ENCODE data around the gene SLC26A8. TPM values are rescaled to one million over a fixed set of nuclear protein-coding genes. Genes with fewer than 3 reads are reported as not detected.

The SLC26A8 gene
- total and polyA plus RNA-seq, 3 experiments from 2014 or later = not detected

- Mint-ChIP-seq H3K27ac (no peak overlapping the region), H3K4me1 (no peaks in the 10 kb centered on the region), H3K36me3 (no peaks in the 10 kb centered on the region), H3K4me3 (no peak overlapping the region), H3K9me3 (no peaks in the 10 kb centered on the region), H3K27me3 (peaks cover 0 to 3% of the 10 kb centered on the region in 2 donors)
- Histone ChIP-seq H3K27me3 (ENCODE audit: insufficient read depth, low read length, poor library complexity, severe bottlenecking) (no peaks in the 10 kb centered on the region), H3K36me3 (ENCODE audit: insufficient read depth, low read length) (no peaks in the 10 kb centered on the region), H3K27ac (ENCODE audit: low read depth, low read length) (no peak overlapping the region), H3K4me3 (ENCODE audit: low read length) (no peak overlapping the region), H3K9me3 (ENCODE audit: low read length) (no peaks in the 10 kb centered on the region), H3K4me1 (ENCODE audit: insufficient read depth, low read length) (no peaks in the 10 kb centered on the region)
- no peak for DNase-seq
- POLR2A ChIA-PET = no interaction called here
- CTCF ChIA-PET = no interaction called here
Measured at GRCh38 chr6:35969646-35970045, 54.8 kb downstream of the SLC26A8 start.

- H3K4me1 Mint-ChIP-seq = no peaks in the 10 kb centered on the region
- H3K36me3 Mint-ChIP-seq = no peaks in the 10 kb centered on the region
- no peak overlapping the region for H3K4me3 Mint-ChIP-seq
- no peaks in the 10 kb centered on the region for H3K9me3 Mint-ChIP-seq
- no peaks in the 10 kb centered on the region for H3K9me3 ChIP-seq (ENCODE audit: low read length)
- peaks cover 0 to 3% of the 10 kb centered on the region in 2 donors for H3K27me3 Mint-ChIP-seq
- no peak overlapping the region for H3K4me3 ChIP-seq (ENCODE audit: low read length)
- POLR2A ChIA-PET = no interaction called here
- no peaks in the 10 kb centered on the region for H3K27me3 ChIP-seq (ENCODE audit: insufficient read depth, low read length, poor library complexity, severe bottlenecking)
- DNase-seq = no peak
- no peaks in the 10 kb centered on the region for H3K36me3 ChIP-seq (ENCODE audit: insufficient read depth, low read length)
- CTCF ChIA-PET = no interaction called here
- peak overlapping the region in 1 of 8 donors; percentile 83 for H3K27ac Mint-ChIP-seq
- H3K4me1 ChIP-seq (ENCODE audit: insufficient read depth, low read length) = no peaks in the 10 kb centered on the region
- H3K27ac ChIP-seq (ENCODE audit: low read depth, low read length) = no peak overlapping the region
Measured at GRCh38 chr6:35968821-35969220, 55.6 kb downstream of the SLC26A8 start.

GRCh38 chr6:35967076-35967774, 57.2 kb downstream of the SLC26A8 start:
- ChIA-PET CTCF (no interaction called here), POLR2A (no interaction called here)
- Mint-ChIP-seq H3K4me3 (no peak overlapping the region), H3K9me3 (no peaks in the 10 kb centered on the region), H3K27ac (peak overlapping the region in 1 of 8 donors; percentile 24), H3K36me3 (no peaks in the 10 kb centered on the region), H3K4me1 (no peaks in the 10 kb centered on the region), H3K27me3 (peaks cover 0 to 11% of the 10 kb centered on the region in 2 donors)
- no peak for DNase-seq
- Histone ChIP-seq H3K4me1 (ENCODE audit: insufficient read depth, low read length) (no peaks in the 10 kb centered on the region), H3K27me3 (ENCODE audit: insufficient read depth, low read length, poor library complexity, severe bottlenecking) (no peaks in the 10 kb centered on the region), H3K9me3 (ENCODE audit: low read length) (no peaks in the 10 kb centered on the region), H3K27ac (ENCODE audit: low read depth, low read length) (no peak overlapping the region), H3K4me3 (ENCODE audit: low read length) (no peak overlapping the region), H3K36me3 (ENCODE audit: insufficient read depth, low read length) (no peaks in the 10 kb centered on the region)

- Mint-ChIP-seq H3K4me1 (no peaks in the 10 kb centered on the region), H3K27ac (no peak overlapping the region), H3K9me3 (no peaks in the 10 kb centered on the region), H3K27me3 (peaks cover 13 to 36% of the 10 kb centered on the region in 2 donors), H3K4me3 (no peak overlapping the region), H3K36me3 (no peaks in the 10 kb centered on the region)
- Histone ChIP-seq H3K4me3 (ENCODE audit: low read length) (no peak overlapping the region), H3K27ac (ENCODE audit: low read depth, low read length) (no peak overlapping the region), H3K4me1 (ENCODE audit: insufficient read depth, low read length) (no peaks in the 10 kb centered on the region), H3K9me3 (ENCODE audit: low read length) (no peaks in the 10 kb centered on the region), H3K36me3 (ENCODE audit: insufficient read depth, low read length) (no peaks in the 10 kb centered on the region), H3K27me3 (ENCODE audit: insufficient read depth, low read length, poor library complexity, severe bottlenecking) (peaks cover 8% of the 10 kb centered on the region)
- POLR2A ChIA-PET = no interaction called here
- CTCF ChIA-PET = no interaction called here
- no peak for DNase-seq
Measured at GRCh38 chr6:35962779-35963560, 61.5 kb downstream of the SLC26A8 start.

- Mint-ChIP-seq H3K27ac (no peak overlapping the region), H3K27me3 (peaks cover 13 to 45% of the 10 kb centered on the region in 2 donors), H3K9me3 (no peaks in the 10 kb centered on the region), H3K4me1 (no peaks in the 10 kb centered on the region), H3K36me3 (no peaks in the 10 kb centered on the region), H3K4me3 (no peak overlapping the region)
- H3K27me3 ChIP-seq (ENCODE audit: insufficient read depth, low read length, poor library complexity, severe bottlenecking) = peaks cover 8% of the 10 kb centered on the region
- POLR2A ChIA-PET = no interaction called here
- DNase-seq = no peak
- no peak overlapping the region for H3K4me3 ChIP-seq (ENCODE audit: low read length)
- H3K4me1 ChIP-seq (ENCODE audit: insufficient read depth, low read length) = no peaks in the 10 kb centered on the region
- no peaks in the 10 kb centered on the region for H3K36me3 ChIP-seq (ENCODE audit: insufficient read depth, low read length)
- CTCF ChIA-PET = no interaction called here
- no peak overlapping the region for H3K27ac ChIP-seq (ENCODE audit: low read depth, low read length)
- H3K9me3 ChIP-seq (ENCODE audit: low read length) = no peaks in the 10 kb centered on the region
Measured at GRCh38 chr6:35960187-35960586, 64.3 kb downstream of the SLC26A8 start.

- no peaks in the 10 kb centered on the region for H3K9me3 ChIP-seq (ENCODE audit: low read length)
- ChIA-PET POLR2A (no interaction called here), CTCF (interaction anchor here (1.3 kb wide), 1 partner anchor 24 kb away, joined by 3 read pairs; no protein-coding TSS in a partner anchor)
- Mint-ChIP-seq H3K4me1 (no peaks in the 10 kb centered on the region), H3K27me3 (peaks cover 14 to 32% of the 10 kb centered on the region in 2 donors), H3K9me3 (no peaks in the 10 kb centered on the region), H3K4me3 (no peak overlapping the region), H3K36me3 (no peaks in the 10 kb centered on the region), H3K27ac (no peak overlapping the region)
- H3K4me3 ChIP-seq (ENCODE audit: low read length) = no peak overlapping the region
- no peaks in the 10 kb centered on the region for H3K4me1 ChIP-seq (ENCODE audit: insufficient read depth, low read length)
- H3K36me3 ChIP-seq (ENCODE audit: insufficient read depth, low read length) = no peaks in the 10 kb centered on the region
- peaks cover 6% of the 10 kb centered on the region for H3K27me3 ChIP-seq (ENCODE audit: insufficient read depth, low read length, poor library complexity, severe bottlenecking)
- no peak overlapping the region for H3K27ac ChIP-seq (ENCODE audit: low read depth, low read length)
- DNase-seq = no peak
Measured at GRCh38 chr6:35955970-35956369, 68.5 kb downstream of the SLC26A8 start.

- H3K27ac Mint-ChIP-seq = peak overlapping the region in 1 of 8 donors; percentile 4
- H3K9me3 Mint-ChIP-seq = no peaks in the 10 kb centered on the region
- H3K27me3 Mint-ChIP-seq = peaks cover 14 to 32% of the 10 kb centered on the region in 2 donors
- no peak overlapping the region for H3K4me3 Mint-ChIP-seq
- no peaks in the 10 kb centered on the region for H3K4me1 Mint-ChIP-seq
- no peak overlapping the region for H3K4me3 ChIP-seq (ENCODE audit: low read length)
- H3K36me3 ChIP-seq (ENCODE audit: insufficient read depth, low read length) = no peaks in the 10 kb centered on the region
- ChIA-PET POLR2A (no interaction called here), CTCF (interaction anchor here (1.3 kb wide), 1 partner anchor 24 kb away, joined by 3 read pairs; no protein-coding TSS in a partner anchor)
- no peaks in the 10 kb centered on the region for H3K9me3 ChIP-seq (ENCODE audit: low read length)
- no peaks in the 10 kb centered on the region for H3K4me1 ChIP-seq (ENCODE audit: insufficient read depth, low read length)
- H3K36me3 Mint-ChIP-seq = no peaks in the 10 kb centered on the region
- H3K27me3 ChIP-seq (ENCODE audit: insufficient read depth, low read length, poor library complexity, severe bottlenecking) = peaks cover 1% of the 10 kb centered on the region
- DNase-seq = no peak
- H3K27ac ChIP-seq (ENCODE audit: low read depth, low read length) = no peak overlapping the region
Measured at GRCh38 chr6:35955521-35955920, 68.9 kb downstream of the SLC26A8 start.

GRCh38 chr6:35955071-35955470, 69.4 kb downstream of the SLC26A8 start:
- no peaks in the 10 kb centered on the region for H3K27me3 ChIP-seq (ENCODE audit: insufficient read depth, low read length, poor library complexity, severe bottlenecking)
- H3K4me3 Mint-ChIP-seq = no peak overlapping the region
- H3K9me3 Mint-ChIP-seq = no peaks in the 10 kb centered on the region
- no peaks in the 10 kb centered on the region for H3K9me3 ChIP-seq (ENCODE audit: low read length)
- H3K27ac Mint-ChIP-seq = no peak overlapping the region
- H3K4me1 ChIP-seq (ENCODE audit: insufficient read depth, low read length) = no peaks in the 10 kb centered on the region
- H3K36me3 Mint-ChIP-seq = no peaks in the 10 kb centered on the region
- H3K4me3 ChIP-seq (ENCODE audit: low read length) = no peak overlapping the region
- H3K4me1 Mint-ChIP-seq = no peaks in the 10 kb centered on the region
- H3K36me3 ChIP-seq (ENCODE audit: insufficient read depth, low read length) = no peaks in the 10 kb centered on the region
- DNase-seq = no peak
- no peak overlapping the region for H3K27ac ChIP-seq (ENCODE audit: low read depth, low read length)
- ChIA-PET POLR2A (no interaction called here), CTCF (interaction anchor here (1.3 kb wide), 1 partner anchor 25 kb away, joined by 3 read pairs; no protein-coding TSS in a partner anchor)
- peaks cover 14 to 30% of the 10 kb centered on the region in 2 donors for H3K27me3 Mint-ChIP-seq

Data from CD8-positive, alpha-beta memory T cell (primary cell).